ENCODE data around the gene HMCES.

The HMCES gene

DNA sequence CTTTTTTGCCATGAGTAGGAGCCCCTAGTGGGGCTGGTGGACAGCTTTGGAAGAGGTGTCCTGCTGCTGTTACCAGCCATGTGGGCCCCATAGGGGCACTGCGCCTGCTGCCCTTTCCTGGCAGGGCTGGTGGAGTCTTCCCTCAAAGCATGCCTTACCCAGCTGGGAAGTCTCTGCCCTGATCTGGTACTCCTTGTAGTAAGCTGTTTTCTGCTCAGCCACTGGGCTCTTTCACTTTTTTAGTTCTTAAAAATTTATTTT, 26.2 kb downstream of the HMCES start (continued):
- TF ChIP-seq ZBTB26 (tag by site-specific recombination; optimal IDR thresholded peaks at IDR 0.05) (no peak), ZXDB (tag by site-specific recombination; IDR thresholded peaks at IDR 0.05) (no peak), ZNF677 (tag by site-specific recombination; IDR thresholded peaks at IDR 0.05) (no peak), ZNF341 (tag by site-specific recombination; IDR thresholded peaks at IDR 0.05; ENCODE audit: low read depth) (no peak), PRDM1 (tag by site-specific recombination; IDR thresholded peaks at IDR 0.05) (no peak)
- TF ChIP-seq, protein P1, sequence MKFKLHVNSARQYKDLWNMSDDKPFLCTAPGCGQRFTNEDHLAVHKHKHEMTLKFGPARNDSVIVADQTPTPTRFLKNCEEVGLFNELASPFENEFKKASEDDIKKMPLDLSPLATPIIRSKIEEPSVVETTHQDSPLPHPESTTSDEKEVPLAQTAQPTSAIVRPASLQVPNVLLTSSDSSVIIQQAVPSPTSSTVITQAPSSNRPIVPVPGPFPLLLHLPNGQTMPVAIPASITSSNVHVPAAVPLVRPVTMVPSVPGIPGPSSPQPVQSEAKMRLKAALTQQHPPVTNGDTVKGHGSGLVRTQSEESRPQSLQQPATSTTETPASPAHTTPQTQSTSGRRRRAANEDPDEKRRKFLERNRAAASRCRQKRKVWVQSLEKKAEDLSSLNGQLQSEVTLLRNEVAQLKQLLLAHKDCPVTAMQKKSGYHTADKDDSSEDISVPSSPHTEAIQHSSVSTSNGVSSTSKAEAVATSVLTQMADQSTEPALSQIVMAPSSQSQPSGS (tag by site-specific recombination; IDR thresholded peaks at IDR 0.05; ENCODE audit: low read depth), result no peak

DNA sequence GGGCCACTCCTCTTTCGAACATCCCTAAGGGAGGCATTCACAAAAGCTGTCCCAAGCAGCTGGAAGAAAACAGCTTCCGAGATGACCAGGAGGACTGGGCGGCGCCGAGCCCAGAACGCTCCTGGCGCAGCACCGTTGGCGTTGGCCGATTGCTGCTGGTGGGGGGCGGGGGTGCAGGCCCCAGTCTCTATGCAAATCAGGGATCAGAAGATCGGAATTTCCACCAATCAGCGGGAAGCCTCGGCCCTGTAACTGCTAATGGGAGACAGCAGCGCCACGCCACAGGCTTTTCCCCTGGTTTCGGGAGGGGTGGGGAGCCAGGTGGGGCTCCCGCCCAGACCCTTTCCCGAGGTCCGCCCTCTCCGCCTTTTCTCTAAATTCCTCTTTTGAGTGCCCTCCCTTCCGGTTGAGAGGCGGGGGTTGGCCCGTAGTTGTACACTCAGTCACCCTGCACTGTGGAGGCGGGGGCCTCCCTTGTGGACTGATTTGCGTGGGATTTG, 27.0 kb downstream of the HMCES start:
- Histone ChIP-seq H3K9me3 (ENCODE audit: control insufficient read depth, insufficient read depth, low read depth, low read length) (no peaks in the 10 kb centered on the region), H3K4me3 (ENCODE audit: low read depth, low read length) (no peak overlapping the region), H3K4me1 (ENCODE audit: control insufficient read depth, insufficient read depth, low read length) (no peaks in the 10 kb centered on the region), H3K27ac (ENCODE audit: extremely low read depth, low read depth, low read length) (no peak overlapping the region), H3K36me3 (ENCODE audit: control insufficient read depth in 2 of 2, insufficient read depth in 1 of 2, low read length in 2 of 2) (peaks cover 8 to 61% of the 10 kb centered on the region in 2 experiments; a peak in 2 of 3 replicates)
- POLR2A ChIA-PET, result interaction anchor here (1.1 kb wide), 1 partner anchor 8 kb away, joined by 3 read pairs; no protein-coding TSS in a partner anchor
- TF ChIP-seq EGR2 (tag by site-specific recombination; IDR thresholded peaks at IDR 0.05; ENCODE audit: low read depth) (peak; percentile 40; the same call in 1 of the 2 replicates), ZBTB8A (tag by site-specific recombination; IDR thresholded peaks at IDR 0.05) (no peak), ZNF121 (tag by site-specific recombination; IDR thresholded peaks at IDR 0.05) (no peak), ZNF211 (tag by site-specific recombination; IDR thresholded peaks at IDR 0.05; ENCODE audit: low read depth) (no peak), ZXDB (tag by site-specific recombination; IDR thresholded peaks at IDR 0.05) (no peak), ZFHX2 (tag by site-specific recombination; conservative IDR thresholded peaks at IDR 0.05) (peak; percentile 42; the same call in 1 of the 2 replicates)
- CTCF ChIA-PET, result no interaction called here

DNA sequence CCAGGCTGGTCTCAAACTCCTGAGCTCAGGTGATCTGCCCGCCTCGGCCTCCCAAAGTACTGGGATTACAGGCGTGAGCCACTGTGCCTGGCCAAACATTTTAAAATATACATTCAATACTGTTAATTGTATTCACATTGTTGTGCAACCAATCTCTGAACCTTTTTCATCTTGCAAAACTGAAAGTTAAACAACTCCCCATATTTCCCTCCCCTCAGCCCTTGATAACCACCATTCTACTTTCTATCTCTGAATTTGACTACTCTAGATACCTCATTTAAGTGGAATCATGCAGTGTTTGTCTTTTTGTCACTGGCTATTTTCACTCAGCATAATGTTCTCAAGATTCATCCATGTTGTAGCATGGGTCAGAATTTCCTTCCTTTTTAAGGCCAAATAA, 30.0 kb downstream of the HMCES start:
- TF ChIP-seq ZNF416 (tag by site-specific recombination; IDR thresholded peaks at IDR 0.05) (no peak), ZSCAN16 (tag by site-specific recombination; IDR thresholded peaks at IDR 0.05) (no peak), ZNF19 (tag by site-specific recombination; IDR thresholded peaks at IDR 0.05; ENCODE audit: low read depth) (no peak), ZNF146 (tag by site-specific recombination; IDR thresholded peaks at IDR 0.05) (peak; percentile 33), INSM2 (tag by site-specific recombination; IDR thresholded peaks at IDR 0.05) (no peak), ZNF670 (tag by site-specific recombination; IDR thresholded peaks at IDR 0.05; ENCODE audit: low read depth) (no peak)
- TF ChIP-seq, protein P2, sequence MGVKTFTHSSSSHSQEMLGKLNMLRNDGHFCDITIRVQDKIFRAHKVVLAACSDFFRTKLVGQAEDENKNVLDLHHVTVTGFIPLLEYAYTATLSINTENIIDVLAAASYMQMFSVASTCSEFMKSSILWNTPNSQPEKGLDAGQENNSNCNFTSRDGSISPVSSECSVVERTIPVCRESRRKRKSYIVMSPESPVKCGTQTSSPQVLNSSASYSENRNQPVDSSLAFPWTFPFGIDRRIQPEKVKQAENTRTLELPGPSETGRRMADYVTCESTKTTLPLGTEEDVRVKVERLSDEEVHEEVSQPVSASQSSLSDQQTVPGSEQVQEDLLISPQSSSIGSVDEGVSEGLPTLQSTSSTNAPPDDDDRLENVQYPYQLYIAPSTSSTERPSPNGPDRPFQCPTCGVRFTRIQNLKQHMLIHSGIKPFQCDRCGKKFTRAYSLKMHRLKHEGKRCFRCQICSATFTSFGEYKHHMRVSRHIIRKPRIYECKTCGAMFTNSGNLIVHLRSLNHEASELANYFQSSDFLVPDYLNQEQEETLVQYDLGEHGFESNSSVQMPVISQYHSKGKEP (tag by site-specific recombination; IDR thresholded peaks at IDR 0.05), result no peak
- Histone ChIP-seq H3K4me1 (ENCODE audit: control insufficient read depth, insufficient read depth, low read length) (no peaks in the 10 kb centered on the region), H3K36me3 (ENCODE audit: control insufficient read depth in 2 of 2, insufficient read depth in 1 of 2, low read length in 2 of 2) (peaks cover 3 to 40% of the 10 kb centered on the region in 2 experiments; a peak in 2 of 3 replicates), H3K27ac (ENCODE audit: extremely low read depth, low read depth, low read length) (no peak overlapping the region), H3K9me3 (ENCODE audit: control insufficient read depth, insufficient read depth, low read depth, low read length) (no peaks in the 10 kb centered on the region), H3K4me3 (ENCODE audit: low read depth, low read length) (no peak overlapping the region)
- CTCF ChIA-PET, result interaction anchor here (0.6 kb wide), 1 partner anchor 167 kb away, joined by 4 read pairs; no protein-coding TSS in a partner anchor
- POLR2A ChIA-PET, result interaction anchor here (1.0 kb wide), 1 partner anchor 59 kb away, joined by 6 read pairs; the partner anchor contains the start of gene COPG1
